ENCODE measurements around the gene WDR70. TPM values are rescaled to one million over a fixed set of nuclear protein-coding genes. Genes with fewer than 3 reads are reported as not detected.

Gene WDR70
- total RNA-seq, 1 donor from 2014 or later: 31.3 TPM

DNA sequence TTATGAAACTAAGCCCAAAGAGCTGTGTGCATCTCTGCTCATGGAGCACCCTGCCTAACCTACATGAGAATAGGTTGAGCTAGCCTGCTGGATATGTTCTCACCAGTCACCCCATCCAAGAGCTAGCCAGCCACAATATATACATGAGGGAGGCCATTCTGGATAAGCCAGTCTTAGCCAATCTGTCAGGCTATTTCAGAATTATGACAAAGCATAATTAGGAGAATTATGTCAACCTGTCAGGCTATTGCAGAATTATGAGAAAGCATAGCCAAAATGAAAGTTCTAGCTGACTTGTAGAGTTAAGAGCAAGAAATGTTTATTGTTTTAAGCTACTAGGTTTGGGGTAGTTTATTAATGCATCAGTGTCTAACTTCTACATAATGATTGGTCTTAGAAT is 189.8 kb downstream of the WDR70 start:
- Histone ChIP-seq H3K9me3 (ENCODE audit: insufficient read depth, low read depth, low read length) (no peaks in the 10 kb centered on the region), H4K20me1 (ENCODE audit: insufficient read depth, low read length) (no peaks in the 10 kb centered on the region), H3K4me3 (ENCODE audit: insufficient read depth, low read depth, low read length) (no peak overlapping the region), H3K79me2 (ENCODE audit: insufficient read depth, low read length) (no peaks in the 10 kb centered on the region), H3K4me1 (ENCODE audit: insufficient read depth, low read length) (no peaks in the 10 kb centered on the region), H3K4me2 (ENCODE audit: low read length) (no peak overlapping the region), H3K36me3 (ENCODE audit: insufficient read depth, low read length) (no peaks in the 10 kb centered on the region), H2AFZ (ENCODE audit: low read depth, low read length) (no peak overlapping the region), H3K27me3 (ENCODE audit: insufficient read depth, low read length) (no peaks in the 10 kb centered on the region), H3K9ac (ENCODE audit: low read length) (no peak overlapping the region), H3K27ac (ENCODE audit: low read depth, low read length) (no peak overlapping the region)
- peaks cover 24% of the 10 kb centered on the region for H3K4me1 Mint-ChIP-seq (ENCODE audit: low read depth, unreplicated experiment)
- no peak for DNase-seq (ENCODE audit: low read depth)
- H3K4me3 Mint-ChIP-seq (ENCODE audit: unreplicated experiment): no peak overlapping the region
- H3K27ac Mint-ChIP-seq (ENCODE audit: unreplicated experiment): no peak overlapping the region
- no peak for FAIRE-seq
- H3K36me3 Mint-ChIP-seq (ENCODE audit: low read depth, unreplicated experiment): peaks cover 2% of the 10 kb centered on the region
- H3K9me3 Mint-ChIP-seq (ENCODE audit: unreplicated experiment): no peaks in the 10 kb centered on the region
- no peaks in the 10 kb centered on the region for H3K27me3 Mint-ChIP-seq (ENCODE audit: low read depth, unreplicated experiment)
- TF ChIP-seq EZH2 (IDR thresholded peaks at IDR 0.05; ENCODE audit: insufficient read depth, low read length): no peak
- TF ChIP-seq, protein P1, sequence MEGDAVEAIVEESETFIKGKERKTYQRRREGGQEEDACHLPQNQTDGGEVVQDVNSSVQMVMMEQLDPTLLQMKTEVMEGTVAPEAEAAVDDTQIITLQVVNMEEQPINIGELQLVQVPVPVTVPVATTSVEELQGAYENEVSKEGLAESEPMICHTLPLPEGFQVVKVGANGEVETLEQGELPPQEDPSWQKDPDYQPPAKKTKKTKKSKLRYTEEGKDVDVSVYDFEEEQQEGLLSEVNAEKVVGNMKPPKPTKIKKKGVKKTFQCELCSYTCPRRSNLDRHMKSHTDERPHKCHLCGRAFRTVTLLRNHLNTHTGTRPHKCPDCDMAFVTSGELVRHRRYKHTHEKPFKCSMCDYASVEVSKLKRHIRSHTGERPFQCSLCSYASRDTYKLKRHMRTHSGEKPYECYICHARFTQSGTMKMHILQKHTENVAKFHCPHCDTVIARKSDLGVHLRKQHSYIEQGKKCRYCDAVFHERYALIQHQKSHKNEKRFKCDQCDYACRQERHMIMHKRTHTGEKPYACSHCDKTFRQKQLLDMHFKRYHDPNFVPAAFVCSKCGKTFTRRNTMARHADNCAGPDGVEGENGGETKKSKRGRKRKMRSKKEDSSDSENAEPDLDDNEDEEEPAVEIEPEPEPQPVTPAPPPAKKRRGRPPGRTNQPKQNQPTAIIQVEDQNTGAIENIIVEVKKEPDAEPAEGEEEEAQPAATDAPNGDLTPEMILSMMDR (IDR thresholded peaks at IDR 0.05; ENCODE audit: insufficient read depth, low read depth, low read length): no peak

DNA sequence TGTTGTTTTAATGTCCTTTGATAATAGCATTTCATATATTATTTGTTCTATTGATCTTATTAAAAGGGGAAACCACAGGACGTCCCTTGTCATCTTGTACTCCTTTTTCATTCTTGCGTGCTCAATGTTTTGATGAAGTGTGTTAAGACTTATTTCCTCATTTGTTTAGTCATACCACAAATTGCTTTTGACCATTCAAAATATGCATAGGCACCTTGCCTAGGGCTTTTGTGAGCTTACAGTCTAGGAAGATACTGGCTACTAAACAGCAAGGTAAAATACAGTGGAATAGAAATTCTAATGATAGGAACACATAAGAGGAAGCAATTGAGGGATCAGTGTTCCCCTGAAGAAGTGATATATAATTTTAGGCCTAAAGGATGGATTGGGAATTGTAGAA is 190.3 kb downstream of the WDR70 start:
- TF ChIP-seq EZH2 (IDR thresholded peaks at IDR 0.05; ENCODE audit: insufficient read depth, low read length): no peak
- TF ChIP-seq, protein P1 (IDR thresholded peaks at IDR 0.05; ENCODE audit: insufficient read depth, low read depth, low read length): no peak
- Mint-ChIP-seq H3K27me3 (ENCODE audit: low read depth, unreplicated experiment) (no peaks in the 10 kb centered on the region), H3K4me1 (ENCODE audit: low read depth, unreplicated experiment) (peaks cover 27% of the 10 kb centered on the region), H3K27ac (ENCODE audit: unreplicated experiment) (no peak overlapping the region), H3K36me3 (ENCODE audit: low read depth, unreplicated experiment) (peaks cover 2% of the 10 kb centered on the region), H3K4me3 (ENCODE audit: unreplicated experiment) (no peak overlapping the region), H3K9me3 (ENCODE audit: unreplicated experiment) (peaks cover 2% of the 10 kb centered on the region)
- Histone ChIP-seq H3K36me3 (ENCODE audit: insufficient read depth, low read length) (no peaks in the 10 kb centered on the region), H3K9ac (ENCODE audit: low read length) (no peak overlapping the region), H3K4me3 (ENCODE audit: insufficient read depth, low read depth, low read length) (no peak overlapping the region), H3K27me3 (ENCODE audit: insufficient read depth, low read length) (no peaks in the 10 kb centered on the region), H3K4me2 (ENCODE audit: low read length) (no peak overlapping the region), H2AFZ (ENCODE audit: low read depth, low read length) (no peak overlapping the region), H3K79me2 (ENCODE audit: insufficient read depth, low read length) (no peaks in the 10 kb centered on the region), H3K9me3 (ENCODE audit: insufficient read depth, low read depth, low read length) (no peaks in the 10 kb centered on the region), H3K4me1 (ENCODE audit: insufficient read depth, low read length) (no peaks in the 10 kb centered on the region), H4K20me1 (ENCODE audit: insufficient read depth, low read length) (no peaks in the 10 kb centered on the region), H3K27ac (ENCODE audit: low read depth, low read length) (no peak overlapping the region)
- DNase-seq (ENCODE audit: low read depth) (no peak), FAIRE-seq (no peak)

DNA sequence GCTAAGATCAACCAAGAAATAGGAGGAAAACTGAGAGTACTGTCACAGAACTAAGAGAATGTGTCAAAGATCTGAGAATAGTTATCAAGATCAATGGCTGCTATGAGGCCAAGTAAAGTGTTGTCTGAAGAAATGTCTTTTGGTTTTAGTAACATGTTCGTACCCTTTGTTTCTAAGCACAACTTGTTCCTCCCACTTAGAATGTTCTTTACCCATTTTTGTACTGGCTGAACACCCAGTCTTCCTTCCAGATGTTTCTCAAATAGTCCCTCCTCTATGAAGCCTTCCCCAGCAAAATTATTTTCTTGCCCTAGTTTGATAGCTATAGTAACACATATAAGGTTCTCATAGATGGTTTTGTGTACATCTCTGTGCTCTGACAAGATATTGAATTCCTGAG is 191.5 kb downstream of the WDR70 start:
- Mint-ChIP-seq H3K4me3 (ENCODE audit: unreplicated experiment) (no peak overlapping the region), H3K9me3 (ENCODE audit: unreplicated experiment) (peaks cover 4% of the 10 kb centered on the region), H3K27me3 (ENCODE audit: low read depth, unreplicated experiment) (no peaks in the 10 kb centered on the region), H3K4me1 (ENCODE audit: low read depth, unreplicated experiment) (peaks cover 23% of the 10 kb centered on the region), H3K36me3 (ENCODE audit: low read depth, unreplicated experiment) (peaks cover 2% of the 10 kb centered on the region), H3K27ac (ENCODE audit: unreplicated experiment) (no peak overlapping the region)
- Histone ChIP-seq H3K36me3 (ENCODE audit: insufficient read depth, low read length) (no peaks in the 10 kb centered on the region), H3K9ac (ENCODE audit: low read length) (no peak overlapping the region), H3K4me1 (ENCODE audit: insufficient read depth, low read length) (no peaks in the 10 kb centered on the region), H3K9me3 (ENCODE audit: insufficient read depth, low read depth, low read length) (no peaks in the 10 kb centered on the region), H3K79me2 (ENCODE audit: insufficient read depth, low read length) (no peaks in the 10 kb centered on the region), H3K27ac (ENCODE audit: low read depth, low read length) (no peak overlapping the region), H3K4me3 (ENCODE audit: insufficient read depth, low read depth, low read length) (no peak overlapping the region), H3K4me2 (ENCODE audit: low read length) (no peak overlapping the region), H4K20me1 (ENCODE audit: insufficient read depth, low read length) (no peaks in the 10 kb centered on the region), H2AFZ (ENCODE audit: low read depth, low read length) (no peak overlapping the region), H3K27me3 (ENCODE audit: insufficient read depth, low read length) (no peaks in the 10 kb centered on the region)
- TF ChIP-seq, protein P1 (IDR thresholded peaks at IDR 0.05; ENCODE audit: insufficient read depth, low read depth, low read length): no peak
- no peak for TF ChIP-seq EZH2 (IDR thresholded peaks at IDR 0.05; ENCODE audit: insufficient read depth, low read length)
- no peak for FAIRE-seq
- no peak for DNase-seq (ENCODE audit: low read depth)

All from astrocyte (in vitro differentiated cells and primary cell).